Common myeloid progenitor, CD34-positive (primary cell): ENCODE data around the gene PRG2.

Experiments
- CTCF ChIA-PET: fragments of 350-600 bp; sonication (Branson Sonifier 250); formaldehyde crosslinking; loops from one replicate; lab custom pipeline; 2021; ENCODE audit warnings: antibody characterized with exemption; lab: Charles Lee
- POLR2A ChIA-PET: fragments of 350-600 bp; sonication (Branson Sonifier 250); formaldehyde crosslinking; loops from one replicate; lab custom pipeline; 2021; ENCODE audit warnings: antibody characterized with exemption; lab: Charles Lee
- DNase-seq, 3 donors: peaks; one replicate each; pipeline versions ENCODE4 v3.0.0 to v3.0.0-alpha.2; 2013
- H3K27ac ChIP-seq, 2 experiments: 1 replicate in 1 of 2; 2 replicates in 1 of 2; pipeline ENCODE4 v1.7.0; 2013; ENCODE audit warnings: inconsistent platforms in 2 of 2, low read length in 2 of 2, mild to moderate bottlenecking in 2 of 2, low read depth in 1 of 2, moderate library complexity in 1 of 2; ENCODE audit not compliant: severe bottlenecking in 2 of 2, insufficient read depth in 1 of 2, poor library complexity in 1 of 2
- H3K27me3 ChIP-seq, 5 experiments: replicated peaks in 2 of 5; 1 replicate in 3 of 5; 2 replicates in 2 of 5; pipeline versions ENCODE4 v1.6.1 to v1.7.0; 2013; ENCODE audit warnings: low read length in 4 of 5, mild to moderate bottlenecking in 2 of 5, moderate library complexity in 2 of 5, inconsistent platforms in 1 of 5; ENCODE audit not compliant: insufficient read depth in 5 of 5, control insufficient read depth in 4 of 5
- H3K36me3 ChIP-seq, 4 experiments: 1 replicate in 2 of 4; 2 replicates in 2 of 4; pipeline versions ENCODE4 v1.6.1 to v1.7.0; 2013; ENCODE audit warnings: low read length in 3 of 4, control low read depth in 1 of 4, mild to moderate bottlenecking in 1 of 4; ENCODE audit not compliant: control insufficient read depth in 4 of 4, insufficient read depth in 4 of 4
- H3K4me1 ChIP-seq, 4 experiments: 1 replicate in 3 of 4; 2 replicates in 1 of 4; pipeline versions ENCODE4 v1.6.1 to v1.7.1; 2013; ENCODE audit warnings: low read length in 3 of 4, mild to moderate bottlenecking in 3 of 4, control low read depth in 1 of 4, inconsistent platforms in 1 of 4, moderate library complexity in 1 of 4; ENCODE audit not compliant: control insufficient read depth in 4 of 4, insufficient read depth in 4 of 4; ENCODE audit errors: control extremely low read depth in 1 of 4
- H3K4me3 ChIP-seq, 7 experiments: 1 replicate in 4 of 7; 2 replicates in 3 of 7; pipeline versions ENCODE4 v1.5.1 to v1.7.0; 2013; ENCODE audit warnings: mild to moderate bottlenecking in 7 of 7, low read length in 6 of 7, moderate library complexity in 6 of 7, inconsistent platforms in 2 of 7, low read depth in 2 of 7, control low read depth in 1 of 7; ENCODE audit not compliant: insufficient read depth in 4 of 7, control insufficient read depth in 1 of 7; ENCODE audit errors: extremely low read depth in 1 of 7
- H3K9me3 ChIP-seq, 5 experiments: 1 replicate in 4 of 5; 2 replicates in 1 of 5; pipeline versions ENCODE4 v1.6.1 to v1.7.1; 2013; ENCODE audit warnings: low read length in 4 of 5, mild to moderate bottlenecking in 2 of 5, inconsistent platforms in 1 of 5, low read depth in 1 of 5, moderate library complexity in 1 of 5; ENCODE audit not compliant: control insufficient read depth in 4 of 5, insufficient read depth in 2 of 5; ENCODE audit errors: control extremely low read depth in 1 of 5
- WGBS: methylation state at CpG from one replicate; pipeline ENCODE4 v1.1.5; 2013; ENCODE audit not compliant: insufficient coverage; 5-methylcytosine and 5-hydroxymethylcytosine counted together

The PRG2 gene

DNA sequence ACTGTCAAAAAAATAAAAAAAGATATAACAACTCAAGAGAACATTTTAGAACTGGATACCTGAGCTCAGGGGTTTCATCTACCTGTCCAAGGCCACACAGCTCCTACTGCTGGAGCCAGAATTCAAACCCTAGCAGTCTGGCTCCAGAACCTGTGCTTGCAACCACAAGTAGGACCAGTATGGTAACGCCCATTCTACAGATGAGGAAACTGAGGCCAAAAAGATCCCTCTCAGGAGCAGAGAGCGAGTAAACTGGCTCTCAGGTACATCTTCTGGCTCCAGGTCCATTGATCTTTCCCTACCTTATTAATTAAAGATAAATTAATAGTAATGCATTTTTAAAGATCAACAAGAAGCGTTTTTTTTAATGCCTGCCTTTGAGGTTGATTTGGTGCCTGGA lies 33.1 kb downstream of the PRG2 start:
- 67% methylated on average over 1 of the region's 3 CpGs for WGBS

GRCh38 chr11:57356268-57356667 lies 34.2 kb downstream of the PRG2 start:
- 21% methylated on average over 8 of the region's 9 CpGs for WGBS
- peaks cover 0 to 2% (median 0%) of the 10 kb centered on the region in 5 experiments for H3K9me3 ChIP-seq
- no peaks in the 10 kb centered on the region for H3K27me3 ChIP-seq
- H3K27ac ChIP-seq = peak overlapping the region in 1 of 2 experiments; percentile 63
- ChIA-PET CTCF (interaction anchor here (0.6 to 1.5 kb wide), 6 partner anchors 9 to 212 kb away, joined by 3 read pairs; no protein-coding TSS in a partner anchor), POLR2A (interaction anchor here (0.7 kb wide), 1 partner anchor 1222 kb away, joined by 3 read pairs; no protein-coding TSS in a partner anchor)
- H3K4me1 ChIP-seq = peaks cover 26 to 72% (median 61%) of the 10 kb centered on the region in 4 experiments
- H3K36me3 ChIP-seq = no peaks in the 10 kb centered on the region
- DNase-seq = peak in 2 of 3 donors; percentile 46 to 53
- H3K4me3 ChIP-seq = peak overlapping the region in 1 of 7 experiments; percentile 39

More for the DNA sequence above, 33.1 kb downstream of the PRG2 start:
- no peaks in the 10 kb centered on the region for H3K27me3 ChIP-seq
- ChIA-PET POLR2A (no interaction called here), CTCF (interaction anchor here (0.8 to 1.5 kb wide), 7 partner anchors 11 to 119 kb away, joined by 3 to 4 read pairs (median 3); no protein-coding TSS in a partner anchor)
- no peak overlapping the region for H3K27ac ChIP-seq
- H3K4me1 ChIP-seq = peaks cover 26 to 74% (median 60%) of the 10 kb centered on the region in 4 experiments
- H3K36me3 ChIP-seq = no peaks in the 10 kb centered on the region
- no peak overlapping the region for H3K4me3 ChIP-seq
- no peak for DNase-seq
- no peaks in the 10 kb centered on the region for H3K9me3 ChIP-seq

- Histone ChIP-seq H3K4me3 (peak overlapping the region in 4 of 7 experiments; percentile 28 to 50 (median 30)), H3K27ac (peak overlapping the region; percentile 51 to 56), H3K27me3 (no peaks in the 10 kb centered on the region), H3K4me1 (peaks cover 26 to 74% (median 62%) of the 10 kb centered on the region in 4 experiments), H3K36me3 (no peaks in the 10 kb centered on the region), H3K9me3 (peaks cover 0 to 9% (median 0%) of the 10 kb centered on the region in 5 experiments)
- 0% methylated on average over 5 of the region's 6 CpGs for WGBS
- peak; percentile 94 to 99 (median 98) for DNase-seq
- ChIA-PET CTCF (interaction anchor here (1.0 to 1.4 kb wide), 8 partner anchors 25 to 286 kb away, joined by 3 to 5 read pairs (median 4); no protein-coding TSS in a partner anchor), POLR2A (interaction anchor here (0.6 to 0.7 kb wide), 3 partner anchors 15 to 526 kb away, joined by 3 to 4 read pairs (median 4); no protein-coding TSS in a partner anchor)
Observed at GRCh38 chr11:57354699-57355098, 35.8 kb downstream of the PRG2 start.

DNA sequence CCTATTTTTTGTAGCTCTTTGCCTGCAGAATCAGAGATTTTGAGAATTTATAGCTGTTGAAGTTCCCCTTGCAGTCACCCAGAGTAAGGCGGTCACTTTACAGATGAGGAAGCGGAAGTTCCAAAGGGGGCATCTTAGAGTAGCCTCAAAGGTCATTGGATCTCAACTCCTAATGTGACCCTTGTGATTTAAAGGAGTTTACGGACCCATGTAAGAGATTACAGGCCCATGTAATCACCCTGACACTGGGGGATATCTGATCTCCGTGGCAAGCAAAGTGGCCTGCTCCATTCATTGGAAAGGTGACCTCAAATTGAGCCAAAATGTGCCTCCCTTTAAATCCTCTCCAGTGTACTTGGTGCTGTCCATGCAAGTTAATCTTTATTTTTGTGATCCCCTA lies 36.6 kb downstream of the PRG2 start:
- H3K36me3 ChIP-seq = no peaks in the 10 kb centered on the region
- peaks cover 0 to 9% (median 0%) of the 10 kb centered on the region in 5 experiments for H3K9me3 ChIP-seq
- H3K4me1 ChIP-seq = peaks cover 26 to 68% (median 57%) of the 10 kb centered on the region in 4 experiments
- H3K4me3 ChIP-seq = peak overlapping the region in 2 of 7 experiments; percentile 28 to 50
- CTCF ChIA-PET = interaction anchor here (1.0 to 6.7 kb wide), 11 partner anchors 9 to 295 kb away, joined by 3 to 46 read pairs (median 5); partner anchors contain the start of genes P2RX3 and SLC43A3
- POLR2A ChIA-PET = interaction anchor here (0.8 to 1.4 kb wide), 2 partner anchors 19 to 71 kb away, joined by 3 to 4 read pairs; partner anchors contain the start of gene SSRP1
- peak overlapping the region; percentile 51 to 56 for H3K27ac ChIP-seq
- 62% methylated on average over 3 of the region's 4 CpGs for WGBS
- peak in 2 of 3 donors; percentile 59 to 66 for DNase-seq
- no peaks in the 10 kb centered on the region for H3K27me3 ChIP-seq

DNA sequence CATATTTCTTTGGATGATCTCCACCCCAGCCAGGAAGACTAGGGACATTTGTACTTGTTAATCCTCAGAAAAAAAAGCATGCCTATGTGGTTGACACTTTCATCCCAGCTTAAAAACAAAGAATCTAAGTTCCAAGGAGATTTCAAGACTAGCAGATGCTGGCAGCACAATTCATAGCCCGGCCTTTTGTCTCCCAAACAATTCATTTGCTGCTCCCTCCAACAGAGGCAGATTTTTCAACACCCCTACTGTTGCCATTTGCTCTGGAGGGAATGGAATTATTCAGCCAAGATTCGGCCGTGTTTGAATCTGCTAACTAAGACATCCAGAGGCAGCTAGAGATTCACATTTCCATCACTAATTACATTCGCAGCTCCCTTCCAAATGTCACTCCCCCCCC lies 37.0 kb downstream of the PRG2 start:
- CTCF ChIA-PET = interaction anchor here (0.6 to 6.7 kb wide), 16 partner anchors 9 to 296 kb away, joined by 3 to 46 read pairs (median 4); partner anchors contain the start of genes P2RX3 and SLC43A3
- H3K4me3 ChIP-seq = no peak overlapping the region
- no peak for DNase-seq
- peaks cover 0 to 9% (median 0%) of the 10 kb centered on the region in 5 experiments for H3K9me3 ChIP-seq
- WGBS = 100% methylated on average over 1 of the region's 4 CpGs
- H3K27me3 ChIP-seq = no peaks in the 10 kb centered on the region
- H3K27ac ChIP-seq = peak overlapping the region in 1 of 2 experiments; percentile 56
- POLR2A ChIA-PET = interaction anchor here (0.8 to 1.4 kb wide), 2 partner anchors 18 to 72 kb away, joined by 3 to 4 read pairs; partner anchors contain the start of gene SSRP1
- H3K4me1 ChIP-seq = peaks cover 26 to 64% (median 53%) of the 10 kb centered on the region in 4 experiments
- no peaks in the 10 kb centered on the region for H3K36me3 ChIP-seq

- Histone ChIP-seq H3K4me3 (no peak overlapping the region), H3K27ac (no peak overlapping the region), H3K36me3 (no peaks in the 10 kb centered on the region), H3K9me3 (peaks cover 0 to 9% (median 0%) of the 10 kb centered on the region in 5 experiments), H3K4me1 (peaks cover 26 to 60% (median 53%) of the 10 kb centered on the region in 4 experiments), H3K27me3 (no peaks in the 10 kb centered on the region)
- ChIA-PET CTCF (interaction anchor here (0.6 to 6.7 kb wide), 21 partner anchors 9 to 296 kb away, joined by 3 to 46 read pairs (median 4); partner anchors contain the start of genes P2RX3 and SLC43A3), POLR2A (interaction anchor here (0.8 to 1.4 kb wide), 3 partner anchors 18 to 79 kb away, joined by 3 to 4 read pairs (median 3); partner anchors contain the start of gene SSRP1)
- DNase-seq = peak in 1 of 3 donors; percentile 36
- 88% methylated on average over 1 of the region's 5 CpGs for WGBS
Observed at GRCh38 chr11:57353036-57353435, 37.4 kb downstream of the PRG2 start.
